Neural progenitor cell (in vitro differentiated cells): ENCODE results near the gene PUS3. TPM values are rescaled to one million over a fixed set of nuclear protein-coding genes. Genes with fewer than 3 reads are reported as not detected.
A peak's percentile ranks its signal among the peaks of the same experiment; 100 is the strongest.

Experiments used
- DNase-seq: peaks from one replicate; pipeline ENCODE4 v3.0.0-alpha.2; 2016; ENCODE audit warnings: low spot score
- H2AFZ ChIP-seq: fragments of 200-600 bp; sonication (generic); replicated peaks from 2 replicates; pipeline ENCODE4 v1.6.1; 2016; ENCODE audit warnings: antibody characterized with exemption
- H3F3A ChIP-seq: fragments of 200-600 bp; sonication (generic); 2 replicates; pipeline ENCODE4 v1.6.1; 2016; ENCODE audit warnings: antibody characterized with exemption, low read depth
- H3K27ac ChIP-seq: fragments of 200-600 bp; sonication (generic); 2 replicates; pipeline ENCODE4 v1.5.1; 2016; ENCODE audit warnings: mild to moderate bottlenecking
- H3K27me3 ChIP-seq: fragments of 200-600 bp; sonication (generic); 2 replicates; pipeline ENCODE4 v1.6.1; 2016; ENCODE audit warnings: mild to moderate bottlenecking, moderate library complexity
- H3K36me3 ChIP-seq: fragments of 200-600 bp; sonication (generic); 2 replicates; pipeline ENCODE4 v1.5.1; 2016
- H3K4me1 ChIP-seq: fragments of 200-600 bp; sonication (generic); 2 replicates; pipeline ENCODE4 v1.6.1; 2016; ENCODE audit warnings: mixed run types
- H3K4me2 ChIP-seq: fragments of 200-600 bp; sonication (generic); 2 replicates; pipeline ENCODE4 v1.6.1; 2016
- H3K4me3 ChIP-seq: fragments of 200-600 bp; sonication (generic); 2 replicates; pipeline ENCODE4 v1.5.1; 2016
- H3K79me2 ChIP-seq: fragments of 200-600 bp; sonication (generic); 2 replicates; pipeline ENCODE4 v1.6.1; 2016; ENCODE audit warnings: low read depth
- H3K9ac ChIP-seq: fragments of 200-600 bp; sonication (generic); 2 replicates; pipeline ENCODE4 v1.6.1; 2016
- H3K9me3 ChIP-seq: fragments of 200-600 bp; sonication (generic); 2 replicates; pipeline ENCODE4 v1.5.1; 2016; ENCODE audit warnings: low read depth
- H4K20me1 ChIP-seq: fragments of 200-600 bp; sonication (generic); 2 replicates; pipeline ENCODE4 v1.6.1; 2016; ENCODE audit warnings: low read depth
- H3K27ac Mint-ChIP-seq: 3 replicates; pipeline ENCODE4 v1.8.0; 2021; ENCODE audit warnings: mixed read lengths
- H3K27me3 Mint-ChIP-seq: 2 replicates; pipeline ENCODE4 v1.8.0; 2022; ENCODE audit warnings: low read depth, mild to moderate bottlenecking, inconsistent platforms, moderate library complexity, mixed read lengths; ENCODE audit not compliant: insufficient read depth
- H3K36me3 Mint-ChIP-seq: 3 replicates; pipeline ENCODE4 v1.8.0; 2021; ENCODE audit warnings: mixed read lengths
- H3K4me1 Mint-ChIP-seq: 3 replicates; pipeline ENCODE4 v1.8.0; 2021; ENCODE audit warnings: mixed read lengths
- H3K4me3 Mint-ChIP-seq: 3 replicates; pipeline ENCODE4 v1.8.0; 2021; ENCODE audit warnings: mild to moderate bottlenecking, moderate library complexity, mixed read lengths
- H3K9me3 Mint-ChIP-seq: 3 replicates; pipeline ENCODE4 v1.8.0; 2020; ENCODE audit warnings: mixed read lengths
- CTCF ChIP-seq: fragments of 200-600 bp; sonication (generic); IDR thresholded peaks from 2 replicates; pipeline ENCODE4 v1.5.1; 2017; ENCODE audit warnings: antibody characterized with exemption, mild to moderate bottlenecking
- EZH2 ChIP-seq: fragments of 200-600 bp; sonication (generic); IDR thresholded peaks from 2 replicates; pipeline ENCODE4 v1.6.1; 2017; ENCODE audit warnings: antibody characterized with exemption, mild to moderate bottlenecking, moderate library complexity
- EZH2phosphoT487 ChIP-seq: fragments of 200-600 bp; sonication (generic); IDR thresholded peaks from 2 replicates; pipeline ENCODE4 v1.6.1; 2017; ENCODE audit warnings: antibody characterized with exemption
- total RNA-seq: library from RNA; depleted of rRNA; stranded (reverse); fragments of >200 nt; gene quantifications from 2 replicates; pipeline ENCODE4 v1.2.3, GENCODE V29; 2015; ENCODE audit warnings: low replicate concordance

Gene PUS3
- total RNA-seq, 1 donor from 2014 or later: 22.1 TPM

DNA sequence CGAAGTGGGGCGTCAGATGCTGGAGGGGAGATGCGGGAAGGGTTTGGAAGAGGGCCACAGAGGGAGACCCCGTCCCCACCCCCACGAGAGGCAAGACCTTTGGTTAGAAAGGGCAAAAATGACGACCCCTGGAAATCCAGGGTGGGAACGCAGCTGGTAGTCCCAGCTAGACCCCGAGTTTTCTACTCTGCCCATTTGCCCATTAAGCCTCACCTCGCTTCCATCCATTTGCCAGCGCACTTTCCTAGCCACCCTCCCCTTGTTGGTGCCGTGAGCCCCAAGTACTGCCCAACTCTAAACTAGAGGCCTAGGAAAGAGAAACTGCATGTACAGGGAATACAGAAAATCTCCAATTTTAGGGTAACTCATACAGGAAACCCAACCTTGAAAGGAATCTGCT lies 1.7 kb upstream of the PUS3 start:
- Histone ChIP-seq H3K9me3 (no peaks in the 10 kb centered on the region), H3K79me2 (peaks cover 25% of the 10 kb centered on the region), H3K36me3 (no peaks in the 10 kb centered on the region), H3K9ac (no peak overlapping the region), H3K4me2 (peak overlapping the region; percentile 75), H3K27ac (no peak overlapping the region), H4K20me1 (peaks cover 4% of the 10 kb centered on the region), H2AFZ (peak overlapping the region; percentile 70), H3K4me1 (peaks cover 5% of the 10 kb centered on the region), H3K27me3 (peaks cover 32% of the 10 kb centered on the region), H3K4me3 (peak overlapping the region; percentile 77), H3F3A (peaks cover 29% of the 10 kb centered on the region)
- DNase-seq: no peak
- peaks cover 12% of the 10 kb centered on the region for H3K27me3 Mint-ChIP-seq
- H3K4me3 Mint-ChIP-seq: peak overlapping the region; percentile 82
- TF ChIP-seq EZH2: no peak
- TF ChIP-seq EZH2phosphoT487: no peak
- no peak for TF ChIP-seq CTCF
- peaks cover 5% of the 10 kb centered on the region for H3K36me3 Mint-ChIP-seq
- H3K9me3 Mint-ChIP-seq: no peaks in the 10 kb centered on the region
- no peak overlapping the region for H3K27ac Mint-ChIP-seq
- H3K4me1 Mint-ChIP-seq: peaks cover 17% of the 10 kb centered on the region

DNA sequence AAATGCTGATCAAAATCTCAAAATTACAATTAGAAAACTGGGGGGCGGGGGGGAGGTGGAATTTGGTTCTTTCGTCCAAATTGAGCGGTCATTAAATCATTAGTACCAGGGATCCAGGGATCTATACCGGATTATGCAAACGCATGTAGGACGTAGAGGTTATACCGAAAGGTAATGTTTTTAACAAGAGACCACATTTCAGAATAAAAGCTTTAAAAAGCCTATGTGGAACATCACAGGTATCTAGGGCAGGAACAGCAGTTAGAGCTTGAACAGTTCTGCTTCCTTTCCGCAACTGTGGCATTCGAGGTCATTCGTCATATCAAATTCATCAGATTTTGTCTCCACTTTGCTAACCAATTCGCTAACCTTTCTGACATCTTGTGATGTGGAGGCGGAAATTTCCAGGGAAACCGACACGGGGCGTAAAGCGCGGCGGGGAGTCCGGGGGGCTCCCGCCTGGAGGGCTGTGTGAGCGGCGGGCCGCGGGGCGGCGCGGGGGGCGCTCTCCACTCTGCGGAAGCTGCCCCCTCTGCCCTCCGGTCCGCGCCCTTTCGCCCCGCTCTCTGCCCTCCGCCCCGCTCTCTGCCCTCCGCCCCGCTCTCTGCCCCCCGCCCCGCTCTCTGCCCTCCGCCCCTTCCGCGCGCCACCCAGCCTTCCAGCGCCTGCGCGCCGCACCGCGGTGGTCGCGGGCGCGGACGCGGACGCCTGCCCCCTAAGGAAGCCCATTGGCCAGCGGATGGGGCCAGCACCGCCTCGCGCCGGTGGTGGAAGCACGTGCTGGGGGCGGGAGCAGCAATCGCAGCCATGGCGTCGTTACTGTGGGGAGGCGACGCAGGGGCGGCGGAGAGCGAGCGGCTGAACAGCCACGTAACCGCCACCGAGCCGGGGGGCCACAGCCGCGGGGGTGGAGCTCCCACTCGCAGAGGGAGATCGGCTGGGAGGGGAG lies 979 bp upstream of the PUS3 start, which contains the start of gene DDX25:
Gene DDX25 (plus strand): TSS at position 798 of the 949 bp plus-strand sequence. CDS start 10 bp downstream, at position 808.
- H3K79me2 ChIP-seq: peaks cover 25% of the 10 kb centered on the region
- H3K9me3 ChIP-seq: no peaks in the 10 kb centered on the region
- Mint-ChIP-seq H3K36me3 (peaks cover 9% of the 10 kb centered on the region), H3K27ac (no peak within 1 kb of the TSS), H3K9me3 (no peaks in the 10 kb centered on the region), H3K27me3 (peaks cover 12% of the 10 kb centered on the region), H3K4me3 (peak within 1 kb of the TSS; percentile 97), H3K4me1 (peaks cover 17% of the 10 kb centered on the region)
- peak within 1 kb of the TSS; percentile 70 for H2AFZ ChIP-seq
- no peak within 1 kb of the TSS for H3K9ac ChIP-seq
- peaks cover 5% of the 10 kb centered on the region for H3K4me1 ChIP-seq
- peak; percentile 85 for DNase-seq
- H3K4me2 ChIP-seq: peak within 1 kb of the TSS; percentile 75
- H3K4me3 ChIP-seq: peak within 1 kb of the TSS; percentile 77
- TF ChIP-seq EZH2 (peak; percentile 37), CTCF (no peak), EZH2phosphoT487 (peak; percentile 30)
- H4K20me1 ChIP-seq: peaks cover 10% of the 10 kb centered on the region
- peaks cover 29% of the 10 kb centered on the region for H3F3A ChIP-seq
- no peaks in the 10 kb centered on the region for H3K36me3 ChIP-seq
- H3K27me3 ChIP-seq: peaks cover 32% of the 10 kb centered on the region
- no peak within 1 kb of the TSS for H3K27ac ChIP-seq

DNA sequence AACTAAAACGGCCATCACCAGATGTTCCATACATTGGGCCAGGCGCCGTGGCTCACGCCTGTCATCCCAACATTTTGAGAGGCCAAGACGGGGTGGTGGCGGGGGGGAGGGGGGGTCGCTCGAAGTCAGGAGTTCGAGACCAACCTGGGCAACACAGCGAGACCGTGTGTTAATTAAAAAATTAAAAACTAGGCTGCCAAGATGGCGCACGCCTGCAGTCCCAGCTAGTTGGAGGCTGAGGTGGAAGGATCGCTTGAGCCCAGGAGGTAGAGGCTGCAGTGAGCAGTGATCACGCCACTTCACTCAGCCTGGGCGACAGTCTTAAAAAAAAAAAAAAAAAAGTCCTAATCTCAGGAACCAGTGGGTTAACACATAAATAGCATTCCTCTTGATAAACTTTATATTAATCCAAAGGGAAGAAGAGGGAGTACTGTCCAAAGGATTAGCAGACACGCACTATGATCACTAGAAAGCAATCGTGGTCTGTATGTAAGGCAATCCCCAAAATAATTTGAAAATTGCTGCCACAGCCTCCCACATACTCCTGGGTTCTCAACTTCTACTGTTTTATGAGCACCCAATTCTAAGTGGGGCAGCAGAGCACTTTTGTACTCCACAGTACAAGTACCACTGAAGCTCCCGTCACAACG lies 604 bp downstream of the PUS3 start:
- peaks cover 23% of the 10 kb centered on the region for H4K20me1 ChIP-seq
- no peak overlapping the region for H3K27ac ChIP-seq
- Mint-ChIP-seq H3K4me1 (peaks cover 17% of the 10 kb centered on the region), H3K4me3 (peak overlapping the region; percentile 97), H3K36me3 (peaks cover 9% of the 10 kb centered on the region), H3K27ac (no peak overlapping the region), H3K27me3 (peaks cover 12% of the 10 kb centered on the region), H3K9me3 (no peaks in the 10 kb centered on the region)
- peaks cover 5% of the 10 kb centered on the region for H3K4me1 ChIP-seq
- peaks cover 32% of the 10 kb centered on the region for H3K27me3 ChIP-seq
- no peaks in the 10 kb centered on the region for H3K9me3 ChIP-seq
- H3F3A ChIP-seq: peaks cover 29% of the 10 kb centered on the region
- peak overlapping the region; percentile 77 for H3K4me3 ChIP-seq
- TF ChIP-seq CTCF (no peak), EZH2 (no peak), EZH2phosphoT487 (no peak)
- H3K79me2 ChIP-seq: peaks cover 38% of the 10 kb centered on the region
- H3K36me3 ChIP-seq: no peaks in the 10 kb centered on the region
- H2AFZ ChIP-seq: peak overlapping the region; percentile 61
- H3K4me2 ChIP-seq: peak overlapping the region; percentile 75
- peak overlapping the region; percentile 9 for H3K9ac ChIP-seq
- no peak for DNase-seq
